HG02840 (cell line): Measurements from ENCODE around the gene PREX1.
"Not testable (repeated sequence)": the region's sequence is repeated elsewhere in the genome, so short reads cannot be mapped to it uniquely, and the experiment has no call there.

Experiments
- ATAC-seq: cut with Tn5 transposase; IDR thresholded peaks from one replicate; pipeline ENCODE4 v1.9.1; 2021; ENCODE audit warnings: mild to moderate bottlenecking, moderate library complexity, moderate number of reproducible peaks; ENCODE audit not compliant: unreplicated experiment, low FRiP score

The PREX1 gene

GRCh38 chr20:48599748-48600469 lies 227.9 kb downstream of the PREX1 start:
- ATAC-seq = no peak

GRCh38 chr20:48599106-48599747 lies 228.6 kb downstream of the PREX1 start:
- ATAC-seq = no peak

- ATAC-seq = not testable (repeated sequence)
Observed at GRCh38 chr20:48598303-48598941, 229.4 kb downstream of the PREX1 start.

GRCh38 chr20:48597521-48598302 lies 230.1 kb downstream of the PREX1 start:
- no peak for ATAC-seq

GRCh38 chr20:48596334-48596898 lies 231.4 kb downstream of the PREX1 start:
- no peak for ATAC-seq

- ATAC-seq = no peak
Observed at GRCh38 chr20:48595495-48596333, 232.1 kb downstream of the PREX1 start.

GRCh38 chr20:48594533-48594932 lies 233.3 kb downstream of the PREX1 start:
- ATAC-seq = no peak

GRCh38 chr20:48592107-48592940 lies 235.5 kb downstream of the PREX1 start:
- no peak for ATAC-seq

- no peak for ATAC-seq
Observed at GRCh38 chr20:48586730-48587129, 241.1 kb downstream of the PREX1 start.

GRCh38 chr20:48585061-48585870 lies 242.5 kb downstream of the PREX1 start:
- no peak for ATAC-seq

- no peak for ATAC-seq
Observed at GRCh38 chr20:48584391-48585060, 243.3 kb downstream of the PREX1 start.

- no peak for ATAC-seq
Observed at GRCh38 chr20:48583801-48584200, 244.0 kb downstream of the PREX1 start.

- ATAC-seq = no peak
Observed at GRCh38 chr20:48583171-48583570, 244.6 kb downstream of the PREX1 start.

- no peak for ATAC-seq
Observed at GRCh38 chr20:48582673-48582985, 245.2 kb downstream of the PREX1 start.

- ATAC-seq = no peak
Observed at GRCh38 chr20:48581167-48581566, 246.6 kb downstream of the PREX1 start.

GRCh38 chr20:48578397-48579098 lies 249.3 kb downstream of the PREX1 start:
- no peak for ATAC-seq

- no peak for ATAC-seq
Observed at GRCh38 chr20:48577557-48577956, 250.2 kb downstream of the PREX1 start.
